Type B pancreatic cell (in vitro differentiated cells): Measurements from ENCODE around the gene MARCKS. TPM values are rescaled to one million over a fixed set of nuclear protein-coding genes. Genes with fewer than 3 reads are reported as not detected.

Experiments
- DNase-seq: peaks from one replicate; pipeline ENCODE4 v3.0.0; 2021; ENCODE audit warnings: mixed read lengths; ENCODE audit not compliant: unreplicated experiment; ENCODE audit errors: extremely low spot score
- H3K27ac Mint-ChIP-seq: 2 replicates; pipeline ENCODE4 v1.8.0; 2021; ENCODE audit warnings: mild to moderate bottlenecking, mixed read lengths
- H3K27me3 Mint-ChIP-seq: 2 replicates; pipeline ENCODE4 v1.8.0; 2021; ENCODE audit warnings: mixed read lengths
- H3K36me3 Mint-ChIP-seq: 2 replicates; pipeline ENCODE4 v1.8.0; 2021; ENCODE audit warnings: mixed read lengths
- H3K4me1 Mint-ChIP-seq: one replicate; pipeline ENCODE4 v1.8.0; 2021; ENCODE audit warnings: mixed read lengths; ENCODE audit not compliant: unreplicated experiment
- H3K4me3 Mint-ChIP-seq: 2 replicates; pipeline ENCODE4 v1.8.0; 2021; ENCODE audit warnings: mild to moderate bottlenecking, mixed read lengths
- H3K9me3 Mint-ChIP-seq: 2 replicates; pipeline ENCODE4 v1.8.0; 2021; ENCODE audit warnings: mixed read lengths
- CTCF ChIP-seq: fragments of 200-600 bp; sonication (generic); conservative IDR thresholded peaks from 2 replicates; pipeline ENCODE4 v1.5.0; 2021; ENCODE audit warnings: antibody characterized with exemption, mild to moderate bottlenecking
- total RNA-seq: library from RNA; stranded (reverse); gene quantifications from 2 replicates; pipeline ENCODE4 v1.2.1, GENCODE V29; 2021; ENCODE audit warnings: low replicate concordance

MARCKS gene
- total RNA-seq, 1 donor from 2014 or later: 236 TPM

DNA sequence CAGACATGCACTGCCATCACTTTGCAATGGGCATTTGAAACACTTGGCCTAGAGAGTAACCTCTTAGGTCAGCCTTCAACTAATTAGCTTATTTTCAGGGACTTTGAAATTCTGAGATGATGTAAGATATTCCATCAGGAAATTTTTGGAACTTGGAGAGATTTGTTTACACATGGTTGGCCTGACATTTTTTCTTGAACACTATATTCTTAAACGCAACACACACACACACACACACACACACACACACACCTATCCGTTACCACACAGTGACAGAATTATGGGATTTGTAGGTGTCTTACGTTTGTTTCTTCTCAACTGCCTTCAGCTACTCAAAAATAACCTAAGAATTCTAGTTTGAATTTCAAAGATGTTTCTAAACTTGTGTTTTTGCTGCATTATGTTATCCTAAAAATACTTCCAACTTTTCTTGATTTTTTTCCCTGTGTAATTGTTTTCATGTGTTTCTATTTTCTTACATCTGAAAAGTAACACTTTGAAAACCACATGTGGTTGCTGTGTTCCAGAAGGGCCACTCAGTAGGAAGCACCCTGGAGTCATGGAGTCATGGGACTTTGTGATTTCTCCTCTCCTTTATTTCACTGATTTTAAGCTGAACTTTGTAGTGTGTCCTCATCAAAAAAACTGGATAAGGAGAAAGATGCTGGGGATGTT, 31.9 kb downstream of the MARCKS start:
- Mint-ChIP-seq H3K9me3 (no peaks in the 10 kb centered on the region), H3K4me3 (no peak overlapping the region), H3K4me1 (peaks cover 6% of the 10 kb centered on the region), H3K27me3 (no peaks in the 10 kb centered on the region), H3K27ac (no peak overlapping the region), H3K36me3 (no peaks in the 10 kb centered on the region)
- no peak for TF ChIP-seq CTCF
- DNase-seq: no peak

GRCh38 chr6:113893451-113893850, 36.3 kb downstream of the MARCKS start:
- H3K27ac Mint-ChIP-seq: no peak overlapping the region
- no peaks in the 10 kb centered on the region for H3K27me3 Mint-ChIP-seq
- H3K36me3 Mint-ChIP-seq: peaks cover 4% of the 10 kb centered on the region
- no peak for DNase-seq
- H3K4me3 Mint-ChIP-seq: no peak overlapping the region
- H3K9me3 Mint-ChIP-seq: no peaks in the 10 kb centered on the region
- TF ChIP-seq CTCF: no peak
- peaks cover 7% of the 10 kb centered on the region for H3K4me1 Mint-ChIP-seq

GRCh38 chr6:113893866-113894265, 36.7 kb downstream of the MARCKS start:
- Mint-ChIP-seq H3K27me3 (no peaks in the 10 kb centered on the region), H3K9me3 (no peaks in the 10 kb centered on the region), H3K27ac (no peak overlapping the region), H3K4me3 (no peak overlapping the region), H3K4me1 (peaks cover 7% of the 10 kb centered on the region), H3K36me3 (peaks cover 4% of the 10 kb centered on the region)
- no peak for TF ChIP-seq CTCF
- DNase-seq: no peak

DNA sequence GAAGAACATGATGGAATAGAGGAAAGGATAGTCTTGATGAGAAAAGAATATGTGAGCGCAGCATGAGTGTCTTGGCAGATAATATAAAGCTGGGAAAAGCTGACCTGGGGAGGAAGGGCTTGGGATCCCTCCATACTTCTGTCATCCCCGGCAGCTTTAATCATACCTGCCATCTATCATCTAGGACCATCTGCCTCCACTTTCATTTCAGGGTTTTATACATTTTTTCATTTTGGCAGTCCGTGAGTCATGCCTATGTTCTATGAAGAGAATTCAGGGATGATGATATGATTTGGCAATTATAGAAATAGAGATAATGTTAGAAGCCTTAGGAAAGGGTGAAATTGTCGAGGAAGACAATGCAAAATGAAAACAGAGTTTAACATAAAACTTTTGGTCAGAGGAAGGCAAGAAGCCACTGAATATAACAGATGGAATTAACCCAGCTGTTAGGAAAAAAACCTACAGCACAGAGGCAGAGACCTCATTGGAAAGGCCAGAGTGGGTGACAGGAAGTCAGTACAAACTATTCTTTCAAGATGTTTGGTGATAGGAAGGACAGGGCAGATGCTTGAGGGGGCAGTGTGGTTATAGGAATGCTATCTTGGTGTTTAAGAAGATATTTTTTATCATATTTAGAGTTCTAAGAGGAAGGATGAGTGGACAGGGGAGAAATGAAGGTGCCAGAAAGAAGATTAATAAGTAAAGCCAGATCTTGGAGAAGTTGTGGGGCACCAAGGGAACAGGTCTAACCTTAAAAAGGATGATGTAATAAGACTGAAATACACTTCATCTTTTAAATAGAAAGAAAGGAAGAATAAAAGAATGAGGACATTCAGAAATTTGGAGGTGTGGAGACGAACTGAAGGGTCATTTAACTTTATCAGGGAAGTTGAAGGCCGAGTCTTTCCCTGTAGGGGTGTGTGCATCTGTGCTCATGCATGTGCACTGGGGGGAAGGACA, 37.8 kb downstream of the MARCKS start:
- H3K27me3 Mint-ChIP-seq: no peaks in the 10 kb centered on the region
- H3K9me3 Mint-ChIP-seq: no peaks in the 10 kb centered on the region
- peaks cover 4% of the 10 kb centered on the region for H3K36me3 Mint-ChIP-seq
- no peak for TF ChIP-seq CTCF
- no peak overlapping the region for H3K4me3 Mint-ChIP-seq
- DNase-seq: no peak
- peaks cover 7% of the 10 kb centered on the region for H3K4me1 Mint-ChIP-seq
- no peak overlapping the region for H3K27ac Mint-ChIP-seq

GRCh38 chr6:113901482-113901881, 44.3 kb downstream of the MARCKS start:
- Mint-ChIP-seq H3K4me3 (no peak overlapping the region), H3K4me1 (peaks cover 20% of the 10 kb centered on the region), H3K27me3 (no peaks in the 10 kb centered on the region), H3K27ac (no peak overlapping the region), H3K9me3 (no peaks in the 10 kb centered on the region), H3K36me3 (peaks cover 1% of the 10 kb centered on the region)
- no peak for TF ChIP-seq CTCF
- no peak for DNase-seq
